K562 (cell line): Measurements from ENCODE around the gene DNAJB6. TPM values are rescaled to one million over a fixed set of nuclear protein-coding genes. Genes with fewer than 3 reads are reported as not detected.
A peak's percentile ranks its signal among the peaks of the same experiment; 100 is the strongest.

ENCODE experiments used
- ATF4 ChIP-seq: fragments of 450-650 bp; formaldehyde crosslinking; IDR thresholded peaks from 2 replicates; pipeline ENCODE4 v1.4.0; 2022; ENCODE audit warnings: mild to moderate bottlenecking, moderate library complexity
- CBX8 ChIP-seq: fragments of 200-600 bp; sonication (generic); IDR thresholded peaks from 2 replicates; pipeline ENCODE4 v1.6.1; 2012; ENCODE audit warnings: borderline replicate concordance, mixed run types, low read depth, mild to moderate bottlenecking, moderate library complexity, mixed read lengths, low read length, control low read depth, inconsistent platforms; ENCODE audit not compliant: poor library complexity, severe bottlenecking; ENCODE audit errors: extremely low read depth
- CHD2 ChIP-seq: IDR thresholded peaks from 2 replicates; pipeline ENCODE4 v1.6.1; 2011; ENCODE audit warnings: low read depth, low read length
- FOXK2 ChIP-seq, 2 experiments: fragments of 450-650 bp; IDR thresholded peaks in 1 of 2; conservative IDR thresholded peaks in 1 of 2; 2 replicates each; pipeline ENCODE4 v1.6.1; 2016; ENCODE audit warnings: low read depth in 2 of 2, mild to moderate bottlenecking in 1 of 2
- HDAC3 ChIP-seq: fragments of 450-650 bp; IDR thresholded peaks from 2 replicates; pipeline ENCODE4 v1.6.1; 2018; ENCODE audit warnings: borderline replicate concordance, mild to moderate bottlenecking, moderate library complexity; ENCODE audit not compliant: partially characterized antibody
- LEF1 ChIP-seq: fragments of 450-650 bp; IDR thresholded peaks from 2 replicates; pipeline ENCODE4 v1.6.1; 2016; ENCODE audit warnings: mild to moderate bottlenecking
- PRDM10 ChIP-seq: fragments of 450-650 bp; IDR thresholded peaks from 2 replicates; pipeline ENCODE4 v1.6.1; 2018; ENCODE audit not compliant: partially characterized antibody
- RBBP5 ChIP-seq: fragments of 200-600 bp; sonication (generic); IDR thresholded peaks from 2 replicates; pipeline ENCODE4 v1.6.1; 2012; ENCODE audit warnings: borderline replicate concordance, mild to moderate bottlenecking, low read length, control low read depth, inconsistent platforms; ENCODE audit not compliant: insufficient read depth, poor library complexity, severe bottlenecking
- RBFOX2 ChIP-seq: fragments of 200-400 bp; formaldehyde crosslinking; IDR thresholded peaks from 2 replicates; pipeline ENCODE4 v1.6.1; 2017; ENCODE audit warnings: low read depth, mild to moderate bottlenecking, low read length, moderate library complexity
- SRSF1 ChIP-seq: fragments of 200-400 bp; formaldehyde crosslinking; IDR thresholded peaks from 2 replicates; pipeline ENCODE4 v1.6.1; 2017; ENCODE audit warnings: mild to moderate bottlenecking, low read depth, low read length, moderate library complexity
- TRIM24 ChIP-seq, 2 experiments: fragments of 450-650 bp; IDR thresholded peaks; 2 replicates each; pipeline ENCODE4 v1.6.1; 2016
- ZBTB17 ChIP-seq: fragments of 450-650 bp; formaldehyde crosslinking; IDR thresholded peaks from 2 replicates; pipeline ENCODE4 v1.4.0; 2020; ENCODE audit warnings: mild to moderate bottlenecking
- ZNF165 ChIP-seq: fragments of 250-450 bp; sonication (Bioruptor Pico); IDR thresholded peaks from 2 replicates; pipeline ENCODE4 v1.4.0; 2020; ENCODE audit warnings: borderline replicate concordance
- ZNF717 ChIP-seq: fragments of 250-450 bp; sonication (Bioruptor Pico); IDR thresholded peaks from 2 replicates; pipeline ENCODE4 v1.5.0; 2021
- polyA plus RNA-seq, 8 experiments: library from polyadenylated mRNA; depleted of rRNA in 4 of 8; stranded (reverse) in 5 of 8; unstranded in 3 of 8; fragments of >200 nt; fragmentation: Nextera tagmentation in 2 of 8; fragmentation: Illumina TruSeq in 1 of 8; extraction: Ambion mirVana in 2 of 8; extraction: Trizol in 1 of 8; gene quantifications; 2 replicates each; pipeline versions ENCODE4 v1.2.1 to v1.2.3, GENCODE V29; 2011 to 2014; ENCODE audit warnings: inconsistent platforms in 1 of 8, missing spikeins in 1 of 8
- total RNA-seq, 7 experiments: library from RNA; depleted of rRNA in 6 of 7; stranded (reverse); fragments of >200 nt in 6 of 7; fragmentation: Illumina TruSeq in 2 of 7; extraction: Trizol in 2 of 7; gene quantifications; 2 replicates each; pipeline versions ENCODE4 v1.2.1 to v1.2.3, GENCODE V29; 2011 to 2021; ENCODE audit warnings: low replicate concordance in 1 of 7

DNAJB6 gene
- total and polyA plus RNA-seq, 9 of the 15 experiments (the other 6 are each of a cell fraction or from before 2014, with no cell fraction given), result 84.5 to 158 (median 135) TPM

- TF ChIP-seq SRSF1 (no peak), LEF1 (peak; percentile 66), HDAC3 (peak; percentile 37), ATF4 (CRISPR knock-in tag) (peak; percentile 67), RBFOX2 (peak; percentile 65), ZNF717 (CRISPR knock-in tag) (no peak), FOXK2 (conservative IDR thresholded peaks at IDR 0.05 in 1 of 2, IDR thresholded peaks at IDR 0.05 in 1 of 2; ENCODE audit: low read depth in 2 of 2) (peak in 1 of 2 experiments; percentile 36; a peak in 2 of 4 replicates), ZBTB17 (CRISPR knock-in tag) (peak; percentile 75), CBX8 (no peak), ZNF165 (CRISPR knock-in tag) (no peak), PRDM10 (peak; percentile 21), RBBP5 (peak; percentile 37), TRIM24 (IDR thresholded peaks at IDR 0.05) (peak; percentile 83 to 90), CHD2 (0 out of 2 replicates have a peak, but pooled peaks have one; percentile 37)
Observed at GRCh38 chr7:157401567-157402387, 65.0 kb downstream of the DNAJB6 start (continued).
